Stimulated activated naive B cell treated with anti-CD40 and anti-IgM and Interleukin-4, amounts not matched to agents 10 μg/mL and 1 μg/mL and 100 μg/mL, for 72 hours (primary cell): Measurements from ENCODE around the gene RRAS2.
A peak's percentile ranks its signal among the peaks of the same experiment; 100 is the strongest.

Source experiments
- ATAC-seq, 2 donors: fragments of 150-1000 bp; cut with Tn5 transposase; replicated peaks; 2 replicates each; pipeline ENCODE4 v1.10.0; 2021; ENCODE audit warnings: moderate library complexity in 1 of 2
- DNase-seq: peaks from one replicate; pipeline ENCODE4 v3.0.0; 2021
- H3K27ac Mint-ChIP-seq: one replicate; pipeline ENCODE4 v1.8.0; 2022; ENCODE audit warnings: mild to moderate bottlenecking, mixed read lengths
- H3K27me3 Mint-ChIP-seq, 2 donors: one replicate each; pipeline ENCODE4 v1.8.0; 2022; ENCODE audit warnings: mixed read lengths in 2 of 2
- H3K36me3 Mint-ChIP-seq, 2 donors: one replicate each; pipeline ENCODE4 v1.8.0; 2022; ENCODE audit warnings: mixed read lengths in 2 of 2, mild to moderate bottlenecking in 1 of 2
- H3K4me1 Mint-ChIP-seq, 2 donors: one replicate each; pipeline ENCODE4 v1.8.0; 2022; ENCODE audit warnings: mixed read lengths in 2 of 2, mild to moderate bottlenecking in 1 of 2
- H3K4me3 Mint-ChIP-seq, 2 donors: one replicate each; pipeline ENCODE4 v1.8.0; 2022; ENCODE audit warnings: mild to moderate bottlenecking in 2 of 2, mixed read lengths in 2 of 2, moderate library complexity in 1 of 2
- H3K9me3 Mint-ChIP-seq, 2 donors: one replicate each; pipeline ENCODE4 v1.8.0; 2022; ENCODE audit warnings: mixed read lengths in 2 of 2, mild to moderate bottlenecking in 1 of 2

Gene RRAS2

DNA sequence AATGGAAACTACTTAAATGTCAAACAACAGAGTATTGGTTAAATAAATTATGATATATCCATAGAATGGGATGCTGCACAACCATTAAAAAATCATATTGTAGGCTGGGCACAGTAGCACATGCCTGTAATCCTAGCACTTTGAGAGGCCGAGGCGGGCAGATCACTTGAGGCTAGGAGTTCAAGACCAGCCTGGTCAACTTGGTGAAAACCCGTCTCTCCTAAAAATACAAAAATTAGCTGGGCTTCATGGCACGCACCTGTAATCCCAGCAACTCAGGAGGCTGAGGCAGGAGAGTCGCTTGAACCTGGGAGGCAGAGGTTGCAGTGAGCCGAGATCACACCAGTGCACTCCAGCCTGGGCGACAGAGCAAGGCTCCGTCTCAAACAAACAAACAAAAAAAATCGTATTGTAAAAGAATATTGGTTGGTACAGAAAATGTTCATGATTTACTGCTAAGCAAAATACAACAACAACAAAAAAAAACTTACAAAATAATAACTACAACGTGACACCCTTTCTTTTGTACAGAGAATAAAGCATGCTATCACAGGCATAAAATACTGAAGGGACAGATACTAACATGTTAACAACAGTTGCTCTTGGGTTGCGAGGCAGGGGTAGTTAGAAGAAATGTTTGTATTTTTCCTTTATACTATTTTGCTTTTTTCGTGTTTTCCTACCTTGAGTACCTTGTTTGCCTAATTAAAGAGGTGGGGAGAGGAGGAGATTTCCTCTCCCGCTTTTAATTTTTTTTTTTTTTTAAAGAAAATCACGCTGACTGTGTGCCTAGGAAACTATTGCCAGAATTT lies 21.3 kb upstream of the RRAS2 start:
- no peak for DNase-seq
- H3K4me1 Mint-ChIP-seq, result peaks cover 5 to 10% of the 10 kb centered on the region in 2 donors
- H3K36me3 Mint-ChIP-seq, result no peaks in the 10 kb centered on the region
- no peaks in the 10 kb centered on the region for H3K27me3 Mint-ChIP-seq
- no peak for ATAC-seq
- no peaks in the 10 kb centered on the region for H3K9me3 Mint-ChIP-seq
- H3K27ac Mint-ChIP-seq, result peak overlapping the region; percentile 85
- H3K4me3 Mint-ChIP-seq, result peak overlapping the region; percentile 87 to 95

DNA sequence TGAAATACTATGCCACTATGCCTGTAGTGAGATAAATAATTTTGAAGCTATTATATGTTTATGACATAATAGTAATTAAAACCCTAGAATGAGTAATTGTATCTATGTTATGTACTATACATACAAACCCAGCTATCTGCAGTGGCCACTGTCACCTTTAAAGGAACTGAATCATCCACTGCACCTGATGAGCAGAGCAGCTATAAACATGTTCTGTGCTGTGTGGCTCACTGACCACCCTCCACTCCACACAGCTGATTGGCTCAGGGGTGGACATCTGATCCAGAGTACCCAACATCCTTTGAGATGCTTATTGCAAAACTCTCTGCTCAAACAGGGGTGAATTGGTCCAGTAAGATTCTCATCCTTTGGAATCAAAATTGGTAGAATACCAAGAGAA lies 19.2 kb upstream of the RRAS2 start:
- Mint-ChIP-seq H3K27me3 (no peaks in the 10 kb centered on the region), H3K27ac (no peak overlapping the region), H3K36me3 (no peaks in the 10 kb centered on the region), H3K4me3 (no peak overlapping the region), H3K9me3 (no peaks in the 10 kb centered on the region), H3K4me1 (peaks cover 6 to 10% of the 10 kb centered on the region in 2 donors)
- DNase-seq (no peak), ATAC-seq (no peak)

DNA sequence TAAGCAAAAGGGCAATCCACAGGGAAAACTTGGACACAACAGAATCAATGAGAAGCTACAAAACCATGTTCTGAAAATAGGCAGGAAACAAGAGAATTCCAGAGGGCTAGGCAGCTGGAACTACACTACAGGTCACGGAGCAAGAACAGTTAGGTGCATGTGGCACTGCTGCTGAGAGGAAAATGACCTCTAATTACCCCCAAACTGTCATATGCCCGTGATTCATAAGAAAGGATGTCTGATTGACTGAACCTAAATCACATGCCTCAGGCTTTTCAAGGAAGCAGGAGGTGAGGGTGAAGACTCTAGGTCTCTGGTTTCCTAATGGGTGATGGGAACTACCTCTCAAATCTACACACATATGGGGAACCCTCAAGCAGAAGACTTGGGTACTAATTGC lies 17.9 kb upstream of the RRAS2 start:
- Mint-ChIP-seq H3K4me1 (peaks cover 6 to 10% of the 10 kb centered on the region in 2 donors), H3K27ac (no peak overlapping the region), H3K4me3 (no peak overlapping the region), H3K9me3 (no peaks in the 10 kb centered on the region), H3K27me3 (no peaks in the 10 kb centered on the region), H3K36me3 (no peaks in the 10 kb centered on the region)
- DNase-seq, result no peak
- ATAC-seq, result no peak

DNA sequence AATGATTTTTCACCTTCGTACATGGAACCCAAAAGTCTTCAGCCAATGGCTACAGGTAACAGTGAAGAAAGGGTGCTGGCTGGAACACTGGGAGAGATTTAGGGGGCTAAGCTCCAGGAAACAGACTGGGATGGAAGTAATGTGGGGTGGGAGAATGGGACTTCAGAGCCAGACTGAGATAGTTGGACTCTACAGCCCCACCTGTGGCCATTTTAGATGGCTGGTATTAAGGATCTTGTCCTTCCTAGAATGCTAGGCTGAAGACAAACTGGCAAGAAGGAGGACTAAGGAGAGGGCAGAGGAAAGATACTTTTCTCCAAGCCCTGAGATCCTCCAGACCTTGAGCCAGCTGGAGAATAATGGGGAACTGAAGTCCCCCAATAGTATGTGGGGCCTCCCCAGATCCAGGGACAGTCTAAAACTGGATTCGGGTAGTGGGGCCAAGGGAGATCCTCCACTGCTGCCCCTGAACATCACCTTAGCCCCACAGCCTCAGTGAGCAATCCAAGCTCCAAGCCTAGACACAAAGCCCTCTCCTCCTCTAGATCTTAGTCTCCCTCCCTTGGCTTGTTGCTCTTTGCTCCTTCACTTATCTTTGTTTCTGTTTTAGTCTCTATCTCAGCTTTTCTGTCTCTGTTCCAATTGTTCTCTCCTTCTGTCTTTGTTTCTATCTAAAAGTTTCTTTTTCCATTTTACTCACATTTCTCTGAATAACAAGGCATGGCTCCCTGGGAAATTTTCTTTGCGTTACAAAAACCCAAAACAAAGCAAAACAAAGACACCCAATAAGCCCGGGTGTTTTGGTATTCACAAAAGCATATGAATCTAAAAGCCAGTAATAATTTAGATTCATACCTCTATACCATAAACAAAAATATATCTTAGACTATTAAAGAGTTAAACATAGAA lies 16.2 kb upstream of the RRAS2 start:
- ATAC-seq, result no peak
- Mint-ChIP-seq H3K27me3 (no peaks in the 10 kb centered on the region), H3K4me3 (no peak overlapping the region), H3K27ac (no peak overlapping the region), H3K36me3 (no peaks in the 10 kb centered on the region), H3K4me1 (peaks cover 11 to 21% of the 10 kb centered on the region in 2 donors), H3K9me3 (no peaks in the 10 kb centered on the region)
- no peak for DNase-seq

DNA sequence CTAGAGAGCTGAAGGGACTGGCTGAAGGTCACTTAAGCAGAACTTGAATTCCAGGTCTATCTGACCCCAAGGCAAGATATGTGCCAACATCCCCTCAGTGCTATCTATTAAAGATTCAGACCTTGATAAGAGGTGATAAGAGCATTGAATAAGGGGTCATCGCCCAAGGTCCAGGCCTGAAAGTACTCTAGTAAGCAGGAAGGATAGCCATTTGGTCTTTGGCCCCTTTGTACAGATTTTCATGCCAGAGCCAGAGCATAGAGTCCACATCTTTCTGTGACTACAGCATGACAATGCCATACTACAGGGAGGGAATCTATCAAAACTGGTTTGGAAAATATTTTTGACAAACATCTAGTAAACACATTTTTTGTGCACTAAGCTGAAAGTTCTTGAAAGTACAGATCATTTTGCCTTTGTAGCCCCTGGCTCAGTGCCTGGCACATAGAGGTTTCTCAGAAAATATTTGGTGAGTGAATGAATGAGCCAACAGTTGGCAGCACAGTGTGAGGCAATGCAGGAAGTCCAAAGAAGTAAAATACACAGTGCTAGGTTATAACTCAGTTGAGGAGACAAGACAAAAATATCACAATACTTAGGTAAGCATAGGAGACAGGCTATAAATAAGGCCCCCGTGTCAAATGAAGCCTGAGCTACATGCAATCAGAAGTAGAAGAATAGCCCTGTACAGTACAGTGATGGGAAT lies 15.1 kb upstream of the RRAS2 start:
- Mint-ChIP-seq H3K36me3 (no peaks in the 10 kb centered on the region), H3K27ac (no peak overlapping the region), H3K4me1 (peaks cover 18 to 28% of the 10 kb centered on the region in 2 donors), H3K27me3 (no peaks in the 10 kb centered on the region), H3K9me3 (no peaks in the 10 kb centered on the region), H3K4me3 (no peak overlapping the region)
- DNase-seq, result no peak
- no peak for ATAC-seq

DNA sequence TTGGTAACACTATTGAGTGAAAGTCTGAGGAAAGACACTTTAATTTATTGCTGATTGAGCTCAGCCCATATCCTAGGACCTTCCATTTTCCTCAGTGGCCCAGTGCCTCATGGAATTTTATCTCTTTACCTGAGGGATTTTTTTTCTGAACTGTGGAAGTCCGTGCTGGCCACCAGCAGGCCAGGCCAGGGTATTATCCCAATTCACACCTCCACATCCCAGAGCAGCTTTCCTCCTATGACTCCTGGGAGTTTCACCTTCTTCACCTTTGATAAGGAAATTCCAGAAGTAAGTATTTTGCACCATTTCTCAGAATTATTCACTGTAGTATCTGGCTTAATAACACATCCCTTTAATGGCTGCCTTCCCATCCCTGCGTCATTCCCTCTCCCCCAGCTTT lies 13.0 kb upstream of the RRAS2 start:
- Mint-ChIP-seq H3K9me3 (no peaks in the 10 kb centered on the region), H3K4me1 (peaks cover 18 to 28% of the 10 kb centered on the region in 2 donors), H3K4me3 (no peak overlapping the region), H3K36me3 (no peaks in the 10 kb centered on the region), H3K27me3 (no peaks in the 10 kb centered on the region), H3K27ac (no peak overlapping the region)
- DNase-seq (no peak), ATAC-seq (no peak)

DNA sequence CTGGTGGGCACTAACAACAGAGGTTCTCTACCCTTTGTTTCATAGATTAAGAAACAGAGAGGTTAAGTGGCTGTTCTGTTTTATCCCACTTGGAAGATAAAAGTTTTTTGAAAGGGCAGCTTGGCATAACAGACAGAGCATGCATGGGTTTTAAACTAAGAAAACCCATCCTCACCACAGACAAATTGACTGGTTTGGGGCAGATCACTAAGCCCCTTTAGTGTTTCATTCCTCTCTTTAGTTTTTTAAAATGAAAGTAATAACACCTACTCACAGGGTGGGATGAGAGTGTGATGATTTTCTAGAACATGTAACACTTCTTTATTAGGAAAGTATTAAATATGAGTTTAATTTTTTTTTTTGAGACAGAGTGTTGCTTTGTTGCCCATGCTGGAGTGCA lies 12.3 kb upstream of the RRAS2 start:
- H3K4me1 Mint-ChIP-seq, result peaks cover 18 to 24% of the 10 kb centered on the region in 2 donors
- no peaks in the 10 kb centered on the region for H3K36me3 Mint-ChIP-seq
- H3K27ac Mint-ChIP-seq, result no peak overlapping the region
- no peaks in the 10 kb centered on the region for H3K9me3 Mint-ChIP-seq
- H3K4me3 Mint-ChIP-seq, result no peak overlapping the region
- no peaks in the 10 kb centered on the region for H3K27me3 Mint-ChIP-seq
- ATAC-seq (no peak), DNase-seq (no peak)

DNA sequence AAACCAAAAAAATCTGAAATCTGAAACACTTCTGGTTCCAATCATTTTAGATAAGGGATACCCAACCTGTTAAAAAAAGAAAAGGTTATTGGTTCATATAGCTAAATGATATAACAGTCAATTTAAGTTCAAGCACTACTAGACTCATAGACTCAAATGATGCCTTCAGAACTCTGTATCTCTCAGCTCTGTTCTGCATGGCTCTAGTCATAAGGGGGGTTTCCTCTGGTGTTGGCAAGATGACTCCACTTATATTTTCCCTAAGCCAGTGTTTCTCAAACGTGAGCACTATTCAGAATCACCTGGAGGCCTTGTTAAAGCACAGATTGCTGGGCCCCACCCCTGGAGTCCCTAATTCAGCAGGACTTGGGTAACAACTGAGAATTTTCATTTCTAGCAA lies 11.5 kb upstream of the RRAS2 start:
- H3K9me3 Mint-ChIP-seq, result no peaks in the 10 kb centered on the region
- H3K36me3 Mint-ChIP-seq, result no peaks in the 10 kb centered on the region
- H3K27ac Mint-ChIP-seq, result no peak overlapping the region
- no peak for DNase-seq
- H3K4me3 Mint-ChIP-seq, result no peak overlapping the region
- H3K4me1 Mint-ChIP-seq, result peaks cover 18 to 24% of the 10 kb centered on the region in 2 donors
- peak; percentile 67 to 86 for ATAC-seq
- H3K27me3 Mint-ChIP-seq, result no peaks in the 10 kb centered on the region

DNA sequence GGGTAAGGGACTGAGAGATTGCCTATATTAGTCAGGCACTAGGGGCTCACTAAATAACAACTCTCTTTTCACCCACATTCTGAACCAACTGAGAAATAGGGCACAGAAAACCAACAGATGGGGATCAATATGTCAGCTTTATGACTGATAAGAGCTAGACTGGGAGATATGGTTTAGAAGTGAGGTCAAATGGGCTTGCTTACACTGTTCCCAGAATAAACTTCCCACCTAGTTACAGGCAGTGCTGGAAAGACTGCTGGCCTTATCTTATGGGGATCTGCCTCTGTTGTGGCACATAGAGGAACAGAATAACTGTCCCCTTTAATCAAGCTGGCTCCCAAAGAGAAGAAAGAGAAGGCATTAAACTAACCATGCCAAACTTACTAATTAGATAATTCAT lies 10.6 kb upstream of the RRAS2 start:
- Mint-ChIP-seq H3K27ac (no peak overlapping the region), H3K27me3 (no peaks in the 10 kb centered on the region), H3K4me1 (peaks cover 15 to 24% of the 10 kb centered on the region in 2 donors), H3K9me3 (no peaks in the 10 kb centered on the region), H3K4me3 (no peak overlapping the region), H3K36me3 (no peaks in the 10 kb centered on the region)
- ATAC-seq (peak in 1 of 2 donors; percentile 12), DNase-seq (no peak)

DNA sequence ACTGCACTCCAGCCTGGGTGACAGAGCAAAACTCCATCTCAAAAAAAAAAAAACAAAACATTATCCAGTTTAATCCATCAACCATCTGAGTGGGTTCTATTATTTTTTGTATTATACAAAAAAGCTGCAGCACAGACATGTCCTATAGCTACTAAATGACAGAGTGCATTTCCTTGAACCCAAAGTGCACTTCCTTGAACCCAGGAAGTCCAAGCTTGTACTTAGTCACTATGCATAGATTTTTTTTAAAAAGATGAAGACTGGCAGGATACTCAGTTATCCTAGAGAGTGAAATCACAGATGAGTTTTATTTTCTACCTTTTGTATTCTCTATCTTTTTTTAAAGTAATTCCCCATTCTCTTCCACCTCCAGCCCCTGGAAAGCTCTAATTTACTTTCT lies 8.0 kb upstream of the RRAS2 start:
- Mint-ChIP-seq H3K4me1 (peaks cover 15 to 24% of the 10 kb centered on the region in 2 donors), H3K27ac (no peak overlapping the region), H3K4me3 (no peak overlapping the region), H3K36me3 (no peaks in the 10 kb centered on the region), H3K27me3 (no peaks in the 10 kb centered on the region), H3K9me3 (no peaks in the 10 kb centered on the region)
- DNase-seq, result no peak
- no peak for ATAC-seq

DNA sequence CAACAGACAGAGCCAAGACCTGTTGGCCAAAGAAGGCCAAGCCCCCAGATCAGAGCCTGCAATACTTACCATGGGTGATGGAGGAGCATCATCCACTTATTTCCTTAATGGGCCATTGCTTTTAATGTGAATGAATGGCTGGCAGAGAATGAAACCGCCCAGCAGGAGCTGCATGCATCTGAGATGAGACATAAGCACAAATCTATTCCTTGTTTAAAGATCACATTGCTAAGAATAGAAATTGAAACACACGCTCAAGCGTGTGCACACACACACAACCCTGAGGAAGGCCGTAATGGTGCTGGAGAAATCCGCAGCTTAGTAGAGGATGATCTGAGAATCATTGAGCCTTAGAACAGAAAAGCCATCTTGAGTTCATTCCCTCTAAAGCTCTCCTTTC lies 5.3 kb upstream of the RRAS2 start:
- no peak overlapping the region for H3K4me3 Mint-ChIP-seq
- H3K36me3 Mint-ChIP-seq, result no peaks in the 10 kb centered on the region
- DNase-seq (no peak), ATAC-seq (no peak)
- no peaks in the 10 kb centered on the region for H3K27me3 Mint-ChIP-seq
- no peak overlapping the region for H3K27ac Mint-ChIP-seq
- no peaks in the 10 kb centered on the region for H3K9me3 Mint-ChIP-seq
- peaks cover 7 to 15% of the 10 kb centered on the region in 2 donors for H3K4me1 Mint-ChIP-seq

DNA sequence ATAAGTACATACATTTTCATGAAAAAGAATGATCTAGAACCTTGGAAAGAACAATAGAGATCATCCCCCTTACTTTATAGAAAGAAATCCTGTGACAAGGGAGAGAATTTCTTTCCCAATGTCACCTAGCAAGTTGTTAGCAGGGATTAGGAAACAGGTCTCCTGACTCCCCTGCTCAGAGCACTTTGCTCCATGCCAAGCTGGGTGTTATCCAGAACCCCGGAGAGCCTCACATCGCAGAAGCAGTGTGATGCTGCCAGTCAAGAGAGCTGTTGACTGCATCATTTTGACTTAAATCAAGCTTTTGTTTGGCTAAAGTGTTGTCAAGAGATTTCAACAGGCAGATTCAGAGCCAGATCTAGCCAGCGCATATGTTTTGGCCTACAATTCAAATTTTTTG lies 3.6 kb upstream of the RRAS2 start:
- Mint-ChIP-seq H3K27me3 (no peaks in the 10 kb centered on the region), H3K9me3 (no peaks in the 10 kb centered on the region), H3K4me3 (no peak overlapping the region), H3K36me3 (no peaks in the 10 kb centered on the region), H3K27ac (no peak overlapping the region), H3K4me1 (peaks cover 5 to 15% of the 10 kb centered on the region in 2 donors)
- no peak for DNase-seq
- no peak for ATAC-seq

DNA sequence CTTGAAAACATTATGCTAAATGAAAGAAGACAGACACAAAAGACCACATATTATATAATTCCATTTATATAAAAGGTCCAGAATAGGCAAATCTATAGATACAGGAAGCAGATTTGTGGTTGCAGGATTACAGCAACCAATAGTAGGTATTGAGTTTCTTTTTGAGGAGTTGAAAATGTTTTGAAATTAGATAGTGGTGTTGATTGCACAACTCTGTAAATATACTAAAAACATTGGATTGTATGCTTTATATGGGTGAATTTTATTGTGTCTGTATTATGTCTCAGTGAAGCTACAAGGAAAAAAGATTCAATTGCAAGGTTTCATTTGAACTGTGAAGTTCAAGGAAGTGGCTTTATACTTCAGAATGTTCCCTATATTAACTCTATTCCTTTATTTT lies 3.0 kb upstream of the RRAS2 start:
- Mint-ChIP-seq H3K27ac (no peak overlapping the region), H3K9me3 (no peaks in the 10 kb centered on the region), H3K4me1 (peaks cover 10 to 21% of the 10 kb centered on the region in 2 donors), H3K27me3 (no peaks in the 10 kb centered on the region), H3K36me3 (no peaks in the 10 kb centered on the region), H3K4me3 (no peak overlapping the region)
- DNase-seq (no peak), ATAC-seq (no peak)

DNA sequence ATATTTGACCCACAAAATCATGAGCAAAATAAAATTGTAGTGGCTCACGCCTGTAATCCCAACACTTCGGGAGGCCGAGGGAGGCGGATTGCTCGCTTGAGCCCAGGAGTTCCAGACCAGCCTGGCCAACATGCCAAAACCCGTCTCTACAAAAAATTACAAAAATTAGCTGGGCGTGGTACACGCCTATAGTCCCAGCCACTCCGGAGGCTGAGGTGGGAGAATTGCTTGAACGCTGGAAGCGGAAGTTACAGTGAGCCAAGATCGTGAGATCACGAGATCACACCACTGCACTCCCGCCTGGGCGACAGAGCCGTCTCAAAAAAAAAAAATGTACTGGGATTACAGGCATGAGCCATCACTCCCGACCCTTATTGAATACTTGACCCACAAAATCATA lies 2.0 kb upstream of the RRAS2 start:
- Mint-ChIP-seq H3K36me3 (peaks cover 3 to 5% of the 10 kb centered on the region in 2 donors), H3K27ac (no peak overlapping the region), H3K4me1 (peaks cover 16 to 30% of the 10 kb centered on the region in 2 donors), H3K27me3 (no peaks in the 10 kb centered on the region), H3K9me3 (no peaks in the 10 kb centered on the region), H3K4me3 (peak overlapping the region in 1 of 2 donors; percentile 19)
- DNase-seq (no peak), ATAC-seq (no peak)
